HepG2 (cell line): ENCODE results near the gene CLIP2. TPM values are rescaled to one million over a fixed set of nuclear protein-coding genes. Genes with fewer than 3 reads are reported as not detected.

Experiments used
- ATM ChIP-seq: fragments of 450-650 bp; IDR thresholded peaks from 2 replicates; pipeline ENCODE4 v1.7.1; 2017; ENCODE audit warnings: mild to moderate bottlenecking, borderline replicate concordance
- EED ChIP-seq: sonication (generic); formaldehyde crosslinking; IDR thresholded peaks from 2 replicates; pipeline ENCODE4 v1.5.0; 2020; ENCODE audit warnings: mild to moderate bottlenecking, missing genetic modification reagents
- FOXM1 ChIP-seq: sonication (generic); formaldehyde crosslinking; IDR thresholded peaks from 2 replicates; pipeline ENCODE4 v1.5.0; 2020; ENCODE audit warnings: missing genetic modification reagents
- HOXA3 ChIP-seq: sonication (generic); formaldehyde crosslinking; IDR thresholded peaks from 2 replicates; pipeline ENCODE4 v1.5.0; 2020; ENCODE audit warnings: missing genetic modification reagents
- JUNB ChIP-seq: sonication (generic); formaldehyde crosslinking; IDR thresholded peaks from 2 replicates; pipeline ENCODE4 v1.8.0; 2022; ENCODE audit warnings: missing genetic modification reagents, mild to moderate bottlenecking, borderline replicate concordance
- MEF2D ChIP-seq: sonication (generic); formaldehyde crosslinking; IDR thresholded peaks from 2 replicates; pipeline ENCODE4 v1.5.1; 2020; ENCODE audit warnings: mild to moderate bottlenecking, missing genetic modification reagents
- NCOA1 ChIP-seq: sonication (generic); formaldehyde crosslinking; IDR thresholded peaks from 2 replicates; pipeline ENCODE4 v1.9.0; 2021; ENCODE audit warnings: missing genetic modification reagents
- NFRKB ChIP-seq: fragments of 450-650 bp; IDR thresholded peaks from 2 replicates; pipeline ENCODE4 v1.6.1; 2017
- NFYC ChIP-seq: IDR thresholded peaks from 2 replicates; pipeline ENCODE4 v1.6.1; 2016; ENCODE audit warnings: missing genetic modification reagents, missing compliant biosample characterization
- PHF20 ChIP-seq: sonication (generic); formaldehyde crosslinking; IDR thresholded peaks from 2 replicates; pipeline ENCODE4 v1.5.0; 2020; ENCODE audit warnings: mild to moderate bottlenecking, missing genetic modification reagents
- PLRG1 ChIP-seq: fragments of 450-650 bp; conservative IDR thresholded peaks from 2 replicates; pipeline ENCODE4 v1.6.1; 2016
- PPARG ChIP-seq: conservative IDR thresholded peaks from 2 replicates; pipeline ENCODE4 v1.6.1; 2016; ENCODE audit warnings: missing biosample characterization, missing genetic modification reagents
- RAD21 ChIP-seq: fragments of 450-650 bp; formaldehyde crosslinking; IDR thresholded peaks from 2 replicates; pipeline ENCODE4 v1.5.0; 2020; ENCODE audit warnings: mild to moderate bottlenecking
- RBAK ChIP-seq: sonication (generic); formaldehyde crosslinking; IDR thresholded peaks from 2 replicates; pipeline ENCODE4 v1.5.1; 2020; ENCODE audit warnings: mild to moderate bottlenecking, missing genetic modification reagents
- RXRB ChIP-seq: IDR thresholded peaks from 2 replicates; pipeline ENCODE4 v1.6.1; 2016; ENCODE audit warnings: borderline replicate concordance, missing genetic modification reagents, missing compliant biosample characterization
- SIX1 ChIP-seq: sonication (generic); formaldehyde crosslinking; IDR thresholded peaks from 2 replicates; pipeline ENCODE4 v1.4.0; 2020; ENCODE audit warnings: missing genetic modification reagents, borderline replicate concordance
- SUZ12 ChIP-seq: fragments of 150-350 bp; IDR thresholded peaks from 2 replicates; pipeline ENCODE4 v1.6.1; 2014; ENCODE audit warnings: low read depth, low read length
- TCF7L2 ChIP-seq: IDR thresholded peaks from 2 replicates; pipeline ENCODE4 v1.6.1; 2011; ENCODE audit warnings: mild to moderate bottlenecking, low read depth, low read length, moderate library complexity
- U2AF1 ChIP-seq: fragments of 200-400 bp; formaldehyde crosslinking; optimal IDR thresholded peaks from 2 replicates; pipeline ENCODE3; 2017; ENCODE audit warnings: mild to moderate bottlenecking, low read depth, low read length
- ZFP36L1 ChIP-seq: sonication (generic); formaldehyde crosslinking; IDR thresholded peaks from 2 replicates; pipeline ENCODE4 v1.8.0; 2022; ENCODE audit warnings: mild to moderate bottlenecking, missing genetic modification reagents, moderate library complexity
- ZFYVE20 ChIP-seq: sonication (generic); formaldehyde crosslinking; IDR thresholded peaks from 2 replicates; pipeline ENCODE4 v1.8.0; 2023; ENCODE audit warnings: low read depth, mild to moderate bottlenecking, moderate library complexity, missing genetic modification reagents, borderline replicate concordance
- ZNF180 ChIP-seq: sonication (generic); formaldehyde crosslinking; IDR thresholded peaks from 2 replicates; pipeline ENCODE4 v1.4.0; 2020; ENCODE audit warnings: low read depth, missing genetic modification reagents, borderline replicate concordance
- ZNF264 ChIP-seq: sonication (generic); formaldehyde crosslinking; IDR thresholded peaks from 2 replicates; pipeline ENCODE4 v1.4.0; 2020; ENCODE audit warnings: missing genetic modification reagents
- ZNF329 ChIP-seq: sonication (generic); formaldehyde crosslinking; IDR thresholded peaks from 2 replicates; pipeline ENCODE4 v1.9.0; 2021; ENCODE audit warnings: low read depth, mild to moderate bottlenecking, missing genetic modification reagents
- ZNF619 ChIP-seq: sonication (generic); formaldehyde crosslinking; IDR thresholded peaks from 2 replicates; pipeline ENCODE4 v1.4.0; 2020; ENCODE audit warnings: mild to moderate bottlenecking, missing genetic modification reagents
- ZNF703 ChIP-seq: sonication (generic); formaldehyde crosslinking; IDR thresholded peaks from 2 replicates; pipeline ENCODE4 v1.5.1; 2020; ENCODE audit warnings: missing genetic modification reagents, mild to moderate bottlenecking, moderate library complexity, borderline replicate concordance
- ZNF713 ChIP-seq: sonication (generic); formaldehyde crosslinking; IDR thresholded peaks from 2 replicates; pipeline ENCODE4 v1.4.0; 2020; ENCODE audit warnings: mild to moderate bottlenecking, missing genetic modification reagents
- ZSCAN30 ChIP-seq: sonication (generic); formaldehyde crosslinking; IDR thresholded peaks from 2 replicates; pipeline ENCODE4 v1.5.0; 2020; ENCODE audit warnings: mild to moderate bottlenecking, missing genetic modification reagents
- polyA plus RNA-seq, 8 experiments: library from polyadenylated mRNA; depleted of rRNA in 3 of 8; stranded (reverse) in 7 of 8; unstranded in 1 of 8; fragments of >200 nt; fragmentation: Illumina TruSeq in 4 of 8; extraction: Trizol in 4 of 8; gene quantifications; 2 replicates each; pipeline versions ENCODE4 v1.2.1 to v1.2.3, GENCODE V29; 2011 to 2016; ENCODE audit warnings: low read depth in 4 of 8, missing spikeins in 1 of 8, mixed read lengths in 1 of 8; ENCODE audit not compliant: insufficient read depth in 1 of 8
- total RNA-seq, 5 experiments: library from RNA; depleted of rRNA; stranded (reverse); fragments of >200 nt; fragmentation: Illumina TruSeq; extraction: Trizol; gene quantifications; 2 replicates each; pipeline ENCODE4 v1.2.3, GENCODE V29; 2016; ENCODE audit warnings: low read depth in 1 of 5
- TF ChIP-seq, protein P1 (sequence below): sonication (generic); formaldehyde crosslinking; IDR thresholded peaks from 2 replicates; pipeline ENCODE4; 2020; ENCODE audit warnings: missing genetic modification reagents, mild to moderate bottlenecking, borderline replicate concordance
- TF ChIP-seq, protein P2 (sequence below): sonication (generic); formaldehyde crosslinking; IDR thresholded peaks from 2 replicates; pipeline ENCODE4 v1.5.1; 2020; ENCODE audit warnings: missing genetic modification reagents, mild to moderate bottlenecking, borderline replicate concordance

Gene CLIP2
- total and polyA plus RNA-seq, 2 of the 13 experiments (the other 11 are each of a cell fraction or from before 2014, with no cell fraction given) = 6.5 to 17.4 TPM

DNA sequence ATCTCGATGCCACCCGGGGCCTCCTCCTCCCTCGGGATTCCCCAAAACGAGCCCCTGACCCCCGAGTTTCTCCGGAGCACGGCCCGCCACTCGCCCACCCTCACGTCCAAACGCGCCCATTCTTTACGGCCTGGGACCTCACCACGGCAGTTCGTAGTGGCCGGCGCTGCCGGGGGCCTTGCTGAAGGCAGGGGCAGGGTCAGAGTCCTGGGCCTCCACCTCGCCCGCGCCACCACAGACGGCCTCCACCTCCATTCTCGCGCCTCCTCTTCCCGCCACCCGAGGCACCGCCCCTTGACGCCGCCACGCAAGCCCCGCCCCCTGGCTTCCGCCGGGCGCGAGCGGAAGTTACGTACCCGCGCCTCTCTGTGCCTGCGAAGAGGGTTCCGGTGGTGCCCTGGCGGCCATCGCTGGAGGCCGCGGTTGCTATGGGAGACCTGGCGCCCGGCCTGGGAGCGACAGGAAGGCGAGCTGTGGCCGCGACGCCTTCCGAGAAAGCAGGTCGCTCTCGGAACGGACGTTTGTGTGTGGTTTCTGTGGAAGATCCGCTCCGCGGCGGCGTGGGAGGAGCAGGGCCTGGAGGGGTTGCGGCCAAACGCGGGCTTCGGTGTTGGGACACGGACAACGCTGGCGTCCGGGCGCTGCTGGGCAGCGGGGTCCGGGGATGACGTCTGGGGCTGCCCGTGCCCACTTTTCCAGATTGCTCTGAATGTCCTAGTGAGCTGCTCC lies 34.9 kb upstream of the CLIP2 start, which contains the start of gene RFC2 (continued):
- TF ChIP-seq NCOA1 (CRISPR knock-in tag) (0 out of 2 replicates have a peak, but pooled peaks have one; percentile 34), JUNB (CRISPR knock-in tag) (0 out of 2 replicates have a peak, but pooled peaks have one; percentile 36), ATM (no peak), HOXA3 (CRISPR knock-in tag) (peak; percentile 99), ZNF180 (CRISPR knock-in tag) (no peak), PLRG1 (no peak), ZFP36L1 (CRISPR knock-in tag) (peak; percentile 48; the same call in 1 of the 2 replicates), RBAK (CRISPR knock-in tag) (no peak), FOXM1 (CRISPR knock-in tag) (no peak), ZNF703 (CRISPR knock-in tag) (no peak), ZNF619 (CRISPR knock-in tag) (no peak), MEF2D (peak; percentile 62; the same call in 1 of the 2 replicates), PPARG (CRISPR knock-in tag) (peak; percentile 76), SUZ12 (no peak), U2AF1 (peak; percentile 49), EED (peak; percentile 69), ZNF713 (CRISPR knock-in tag) (peak; percentile 88; the same call in 1 of the 2 replicates), ZSCAN30 (no peak), TCF7L2 (no peak), ZNF264 (CRISPR knock-in tag) (no peak), ZFYVE20 (CRISPR knock-in tag) (no peak), SIX1 (CRISPR knock-in tag) (no peak), NFRKB (0 out of 2 replicates have a peak, but pooled peaks have one; percentile 38), RAD21 (CRISPR knock-in tag) (peak; percentile 29), NFYC (CRISPR knock-in tag) (peak; percentile 51), RXRB (CRISPR knock-in tag) (peak; percentile 71), PHF20 (CRISPR knock-in tag) (peak; percentile 91), ZNF329 (CRISPR knock-in tag) (peak; percentile 49; the same call in 1 of the 2 replicates)
- TF ChIP-seq, protein P1, sequence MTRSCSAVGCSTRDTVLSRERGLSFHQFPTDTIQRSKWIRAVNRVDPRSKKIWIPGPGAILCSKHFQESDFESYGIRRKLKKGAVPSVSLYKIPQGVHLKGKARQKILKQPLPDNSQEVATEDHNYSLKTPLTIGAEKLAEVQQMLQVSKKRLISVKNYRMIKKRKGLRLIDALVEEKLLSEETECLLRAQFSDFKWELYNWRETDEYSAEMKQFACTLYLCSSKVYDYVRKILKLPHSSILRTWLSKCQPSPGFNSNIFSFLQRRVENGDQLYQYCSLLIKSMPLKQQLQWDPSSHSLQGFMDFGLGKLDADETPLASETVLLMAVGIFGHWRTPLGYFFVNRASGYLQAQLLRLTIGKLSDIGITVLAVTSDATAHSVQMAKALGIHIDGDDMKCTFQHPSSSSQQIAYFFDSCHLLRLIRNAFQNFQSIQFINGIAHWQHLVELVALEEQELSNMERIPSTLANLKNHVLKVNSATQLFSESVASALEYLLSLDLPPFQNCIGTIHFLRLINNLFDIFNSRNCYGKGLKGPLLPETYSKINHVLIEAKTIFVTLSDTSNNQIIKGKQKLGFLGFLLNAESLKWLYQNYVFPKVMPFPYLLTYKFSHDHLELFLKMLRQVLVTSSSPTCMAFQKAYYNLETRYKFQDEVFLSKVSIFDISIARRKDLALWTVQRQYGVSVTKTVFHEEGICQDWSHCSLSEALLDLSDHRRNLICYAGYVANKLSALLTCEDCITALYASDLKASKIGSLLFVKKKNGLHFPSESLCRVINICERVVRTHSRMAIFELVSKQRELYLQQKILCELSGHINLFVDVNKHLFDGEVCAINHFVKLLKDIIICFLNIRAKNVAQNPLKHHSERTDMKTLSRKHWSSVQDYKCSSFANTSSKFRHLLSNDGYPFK (CRISPR knock-in tag) = peak; percentile 99
- TF ChIP-seq, protein P2, sequence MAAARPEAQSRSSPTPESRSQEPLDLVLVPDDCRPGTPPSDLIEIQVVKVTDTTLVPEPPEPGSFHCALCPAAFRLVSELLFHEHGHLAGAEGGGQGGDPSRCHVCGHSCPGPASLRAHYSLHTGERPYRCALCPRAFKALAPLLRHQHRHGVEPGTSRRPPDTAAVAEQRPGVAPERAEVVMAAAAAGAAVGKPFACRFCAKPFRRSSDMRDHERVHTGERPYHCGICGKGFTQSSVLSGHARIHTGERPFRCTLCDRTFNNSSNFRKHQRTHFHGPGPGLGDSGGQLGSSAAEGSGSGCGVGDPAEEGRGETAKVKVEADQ (CRISPR knock-in tag) = peak; percentile 47; the same call in 1 of the 2 replicates
